Activated gamma-delta T cell treated with anti-CD3 and anti-CD28 coated beads, Interleukin-2, amount 50 U/mL, for 16 hours (primary cell): ENCODE measurements around the gene LZTR1.

ENCODE experiments used
- DNase-seq: peaks from one replicate; pipeline ENCODE4 v3.0.0-alpha.2; 2020; ENCODE audit warnings: low read depth

The LZTR1 gene

GRCh38 chr22:20980938-20981722 is 967 bp upstream of the LZTR1 start:
- no peak for DNase-seq

- no peak for DNase-seq
Measured at GRCh38 chr22:20982563-20982882, 426 bp downstream of the LZTR1 start.

- no peak for DNase-seq
Measured at GRCh38 chr22:20983081-20983771, 1.1 kb downstream of the LZTR1 start.

- no peak for DNase-seq
Measured at GRCh38 chr22:20985720-20986119, 3.6 kb downstream of the LZTR1 start.

- no peak for DNase-seq
Measured at GRCh38 chr22:20986365-20986764, 4.3 kb downstream of the LZTR1 start.

GRCh38 chr22:20987375-20987774 is 5.3 kb downstream of the LZTR1 start:
- no peak for DNase-seq

GRCh38 chr22:20988573-20989322 is 6.7 kb downstream of the LZTR1 start:
- DNase-seq = no peak

- no peak for DNase-seq
Measured at GRCh38 chr22:20989323-20990138, 7.4 kb downstream of the LZTR1 start.

GRCh38 chr22:20990184-20991180 is 8.4 kb downstream of the LZTR1 start:
- DNase-seq = no peak

GRCh38 chr22:20991252-20992055 is 9.4 kb downstream of the LZTR1 start:
- DNase-seq = no peak

GRCh38 chr22:20992056-20992442 is 10.0 kb downstream of the LZTR1 start:
- DNase-seq = no peak

- no peak for DNase-seq
Measured at GRCh38 chr22:20992456-20993303, 10.6 kb downstream of the LZTR1 start.

GRCh38 chr22:20993304-20994127 is 11.4 kb downstream of the LZTR1 start:
- DNase-seq = no peak

GRCh38 chr22:20994128-20994901 is 12.2 kb downstream of the LZTR1 start:
- no peak for DNase-seq

GRCh38 chr22:20994902-20995241 is 12.8 kb downstream of the LZTR1 start:
- DNase-seq = no peak

GRCh38 chr22:20995329-20996030 is 13.4 kb downstream of the LZTR1 start:
- DNase-seq = no peak

- DNase-seq = no peak
Measured at GRCh38 chr22:20996031-20996410, 13.9 kb downstream of the LZTR1 start.
